GM18907 (cell line): Measurements from ENCODE around the gene SYT5.
A peak's percentile ranks its signal among the peaks of the same experiment; 100 is the strongest.
"Not testable (repeated sequence)": the region's sequence is repeated elsewhere in the genome, so short reads cannot be mapped to it uniquely, and the experiment has no call there.

Experiments
- ATAC-seq: cut with Tn5 transposase; IDR thresholded peaks from one replicate; pipeline ENCODE4 v1.9.1; 2021; ENCODE audit warnings: mild to moderate bottlenecking, moderate library complexity; ENCODE audit not compliant: unreplicated experiment

SYT5 gene

GRCh38 chr19:55208880-55209692 lies 29.0 kb upstream of the SYT5 start, which contains the start of gene PTPRH:
Gene PTPRH, minus strand, starts transcription at chr19:55209501. Its CDS starts 68 bp downstream, at chr19:55209433.
- no peak for ATAC-seq

GRCh38 chr19:55206664-55207500 lies 26.8 kb upstream of the SYT5 start:
- no peak for ATAC-seq

GRCh38 chr19:55202199-55202598 lies 22.1 kb upstream of the SYT5 start:
- ATAC-seq = not testable (repeated sequence)

- no peak for ATAC-seq
Observed at GRCh38 chr19:55199620-55200204, 19.6 kb upstream of the SYT5 start.

DNA sequence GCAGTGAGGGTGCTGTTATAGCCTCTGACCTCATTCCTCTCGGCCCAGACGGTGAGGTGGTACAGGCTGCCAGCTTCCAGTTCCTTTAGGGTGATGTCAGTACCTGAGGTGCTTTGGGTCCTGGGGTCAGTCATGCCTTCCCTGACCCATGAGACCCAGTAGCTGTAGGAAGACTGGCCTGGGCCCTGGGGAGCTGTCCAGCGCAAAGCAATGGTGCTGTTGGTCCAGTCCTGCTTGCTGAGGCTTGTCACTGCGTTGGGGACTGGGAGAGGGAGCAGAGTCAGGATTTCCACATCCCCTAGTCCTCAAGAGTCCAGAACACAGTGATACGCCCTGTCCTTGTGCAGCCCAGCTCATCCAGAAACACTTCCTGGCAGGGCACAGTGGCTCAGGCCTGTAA lies 18.6 kb upstream of the SYT5 start:
- ATAC-seq = no peak

DNA sequence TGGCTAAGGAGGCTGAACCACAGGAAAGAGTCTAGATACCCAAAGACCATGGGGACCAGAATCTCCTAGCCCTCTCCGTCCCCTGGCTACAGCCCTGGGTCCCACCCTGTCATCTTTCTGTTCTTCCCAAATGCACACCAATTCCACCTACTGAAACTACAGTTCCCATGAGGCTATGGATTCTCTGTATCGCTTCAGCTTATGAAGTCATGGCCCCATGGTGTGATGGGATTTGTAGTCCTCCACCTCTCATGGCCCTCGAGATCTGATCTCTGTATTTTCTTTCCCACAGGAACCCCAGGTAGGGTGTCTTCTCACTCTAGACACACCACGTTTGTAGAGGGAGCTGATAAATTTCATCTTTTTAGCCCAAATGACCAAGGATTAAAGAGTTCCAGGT lies 17.4 kb upstream of the SYT5 start:
- ATAC-seq = no peak

- ATAC-seq = no peak
Observed at GRCh38 chr19:55196803-55197202, 16.7 kb upstream of the SYT5 start.

DNA sequence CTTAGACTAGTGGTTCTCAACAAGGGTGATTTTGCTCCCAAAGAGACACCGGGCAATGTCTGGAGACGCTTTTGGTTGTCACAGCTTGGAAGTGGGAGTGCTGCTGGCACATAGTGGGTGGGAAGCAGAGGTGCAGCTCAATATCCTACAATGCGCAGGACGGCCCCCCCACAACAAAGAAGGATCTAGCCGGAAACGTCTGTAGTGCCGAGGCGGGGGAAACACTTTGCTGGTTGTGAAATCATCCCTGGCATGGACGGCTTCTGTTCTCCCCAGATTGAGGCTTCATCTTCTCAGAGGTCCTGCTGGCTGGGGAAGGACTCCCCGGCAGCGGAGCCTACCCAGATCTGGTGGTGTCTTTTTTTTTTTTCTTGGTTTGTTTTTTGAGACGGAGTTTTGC lies 13.4 kb upstream of the SYT5 start:
- ATAC-seq = no peak

- ATAC-seq = no peak
Observed at GRCh38 chr19:55189403-55189835, 9.3 kb upstream of the SYT5 start.

- ATAC-seq = no peak
Observed at GRCh38 chr19:55188625-55189024, 8.5 kb upstream of the SYT5 start.

GRCh38 chr19:55186080-55186479 lies 6.0 kb upstream of the SYT5 start:
- ATAC-seq = no peak

- no peak for ATAC-seq
Observed at GRCh38 chr19:55181740-55182139, 1.7 kb upstream of the SYT5 start.

GRCh38 chr19:55178781-55179599 lies 1.1 kb downstream of the SYT5 start:
- ATAC-seq = peak; percentile 72

GRCh38 chr19:55176076-55176475 lies 4.0 kb downstream of the SYT5 start:
- ATAC-seq = no peak

- no peak for ATAC-seq
Observed at GRCh38 chr19:55175117-55175867, 4.8 kb downstream of the SYT5 start.

GRCh38 chr19:55174425-55175116 lies 5.5 kb downstream of the SYT5 start:
- no peak for ATAC-seq

GRCh38 chr19:55173714-55174409 lies 6.2 kb downstream of the SYT5 start:
- no peak for ATAC-seq

DNA sequence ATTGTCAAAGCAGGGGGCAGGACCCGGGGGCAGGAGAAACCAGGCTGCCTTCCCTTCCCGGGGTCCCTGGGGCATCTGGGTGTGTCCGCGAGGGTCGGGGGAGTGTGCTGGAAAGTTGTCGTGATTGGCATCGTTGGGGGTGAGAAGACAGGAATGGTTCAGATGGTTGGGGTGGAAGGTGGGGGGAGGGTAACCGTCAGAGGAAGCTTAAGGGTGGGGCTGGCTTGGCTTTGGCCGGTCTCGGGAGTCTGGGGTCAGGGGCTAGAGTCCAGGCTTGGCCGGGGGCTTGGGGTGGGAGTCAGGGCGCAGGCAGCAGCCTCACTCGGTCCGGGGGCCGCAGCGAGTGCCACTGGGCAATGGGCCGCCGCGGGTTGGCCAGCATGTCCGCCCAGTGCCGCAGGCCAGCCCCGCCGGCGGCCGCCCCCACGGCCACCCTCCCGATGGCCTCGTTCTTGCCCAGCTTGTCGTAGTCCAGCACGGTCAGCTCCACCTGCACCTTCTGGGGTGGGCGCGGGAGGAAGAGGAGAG lies 6.8 kb downstream of the SYT5 start:
- ATAC-seq = no peak

GRCh38 chr19:55172741-55173140 lies 7.3 kb downstream of the SYT5 start:
- no peak for ATAC-seq
